HFF-Myc (cell line): Measurements from ENCODE around the gene PTPRA.

ENCODE experiments used
- DNase-seq: peaks from one replicate; pipeline ENCODE4 v3.0.0-alpha.2; 2011; ENCODE audit warnings: low read depth; ENCODE audit errors: extremely low read depth
- H3K4me3 ChIP-seq: replicated peaks from 2 replicates; pipeline ENCODE4 v1.5.1; 2011; ENCODE audit warnings: low read depth, mild to moderate bottlenecking, control low read depth, low read length
- TF ChIP-seq, protein P1 (sequence below): IDR thresholded peaks from 2 replicates; pipeline ENCODE4 v1.5.1; 2012; ENCODE audit warnings: mild to moderate bottlenecking, low read depth, low read length, control low read depth; ENCODE audit errors: missing control alignments

PTPRA gene

GRCh38 chr20:2887715-2888114 is 14.4 kb downstream of the PTPRA start:
- TF ChIP-seq, protein P1, sequence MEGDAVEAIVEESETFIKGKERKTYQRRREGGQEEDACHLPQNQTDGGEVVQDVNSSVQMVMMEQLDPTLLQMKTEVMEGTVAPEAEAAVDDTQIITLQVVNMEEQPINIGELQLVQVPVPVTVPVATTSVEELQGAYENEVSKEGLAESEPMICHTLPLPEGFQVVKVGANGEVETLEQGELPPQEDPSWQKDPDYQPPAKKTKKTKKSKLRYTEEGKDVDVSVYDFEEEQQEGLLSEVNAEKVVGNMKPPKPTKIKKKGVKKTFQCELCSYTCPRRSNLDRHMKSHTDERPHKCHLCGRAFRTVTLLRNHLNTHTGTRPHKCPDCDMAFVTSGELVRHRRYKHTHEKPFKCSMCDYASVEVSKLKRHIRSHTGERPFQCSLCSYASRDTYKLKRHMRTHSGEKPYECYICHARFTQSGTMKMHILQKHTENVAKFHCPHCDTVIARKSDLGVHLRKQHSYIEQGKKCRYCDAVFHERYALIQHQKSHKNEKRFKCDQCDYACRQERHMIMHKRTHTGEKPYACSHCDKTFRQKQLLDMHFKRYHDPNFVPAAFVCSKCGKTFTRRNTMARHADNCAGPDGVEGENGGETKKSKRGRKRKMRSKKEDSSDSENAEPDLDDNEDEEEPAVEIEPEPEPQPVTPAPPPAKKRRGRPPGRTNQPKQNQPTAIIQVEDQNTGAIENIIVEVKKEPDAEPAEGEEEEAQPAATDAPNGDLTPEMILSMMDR: no peak
- no peak overlapping the region for H3K4me3 ChIP-seq
- DNase-seq: no peak

- TF ChIP-seq, protein P1: no peak
- no peak overlapping the region for H3K4me3 ChIP-seq
- no peak for DNase-seq
These were observed 15.1 kb downstream of the PTPRA start for GRCh38 chr20:2888224-2888955.

GRCh38 chr20:2889209-2889608 is 15.9 kb downstream of the PTPRA start:
- no peak overlapping the region for H3K4me3 ChIP-seq
- TF ChIP-seq, protein P1: no peak
- no peak for DNase-seq

GRCh38 chr20:2889797-2890196 is 16.5 kb downstream of the PTPRA start:
- TF ChIP-seq, protein P1: no peak
- H3K4me3 ChIP-seq: no peak overlapping the region
- DNase-seq: no peak

DNA sequence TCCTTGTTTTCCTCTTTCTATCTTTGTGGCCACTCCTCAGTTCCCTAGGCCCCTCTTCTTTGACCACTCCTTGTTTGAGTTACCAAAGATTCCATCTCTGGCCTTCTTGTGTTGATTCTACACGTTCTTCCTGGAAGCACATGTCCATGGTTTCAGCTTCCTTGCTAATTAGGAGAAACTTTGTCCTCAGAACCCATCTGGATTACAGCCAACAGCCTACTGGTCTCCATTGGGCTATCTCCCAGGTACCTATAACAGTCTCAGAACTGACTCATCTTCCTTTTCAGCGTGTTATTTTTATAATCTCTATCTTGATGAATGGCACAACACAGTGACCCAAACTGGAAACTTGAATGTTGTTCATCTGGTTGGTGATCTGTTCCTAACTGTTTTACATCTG is 17.5 kb downstream of the PTPRA start:
- no peak for DNase-seq
- H3K4me3 ChIP-seq: no peak overlapping the region
- TF ChIP-seq, protein P1: no peak

DNA sequence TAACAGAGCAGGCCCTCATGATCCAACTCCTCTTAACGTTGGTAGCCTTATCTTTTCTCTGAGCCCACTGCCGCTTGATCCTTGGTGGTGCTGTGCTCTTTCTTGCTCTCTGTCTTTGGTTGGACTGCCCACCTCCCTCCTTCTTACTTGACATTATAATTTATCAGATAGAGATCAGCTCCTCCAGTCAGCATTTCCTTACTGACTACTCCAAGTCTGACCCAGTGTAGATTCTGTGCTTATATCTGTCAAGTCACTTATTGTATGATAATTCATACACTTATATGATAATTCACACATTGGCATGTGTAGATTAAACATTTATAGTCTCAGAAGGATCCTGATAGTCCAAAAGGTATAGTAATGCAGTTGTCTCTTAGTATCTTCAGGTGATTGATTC is 18.1 kb downstream of the PTPRA start:
- DNase-seq: no peak
- TF ChIP-seq, protein P1: no peak
- no peak overlapping the region for H3K4me3 ChIP-seq

DNA sequence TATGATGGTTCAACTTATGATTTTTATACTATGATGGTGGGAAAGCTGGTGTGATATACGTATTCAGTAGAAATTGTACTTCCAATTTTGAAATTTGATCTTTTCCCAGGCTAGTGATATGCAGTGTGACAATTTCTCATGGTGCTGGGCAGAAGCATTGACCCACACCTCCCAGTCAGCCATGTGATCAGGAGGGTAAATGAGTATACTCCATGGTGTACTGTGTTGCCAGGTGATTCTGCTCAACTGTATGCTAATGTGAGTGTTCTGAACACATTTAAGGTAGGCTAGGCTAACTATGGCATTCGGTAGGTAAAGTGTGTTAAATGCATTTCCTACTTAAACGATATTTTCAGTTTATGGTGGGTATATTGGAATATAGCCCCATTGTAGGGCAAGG is 19.1 kb downstream of the PTPRA start:
- H3K4me3 ChIP-seq: no peak overlapping the region
- TF ChIP-seq, protein P1: no peak
- no peak for DNase-seq
